ENCODE data around the gene HYDIN. TPM values are rescaled to one million over a fixed set of nuclear protein-coding genes. Genes with fewer than 3 reads are reported as not detected.
"Not testable (repeated sequence)": the region's sequence is repeated elsewhere in the genome, so short reads cannot be mapped to it uniquely, and the experiment has no call there.

Gene HYDIN
- total RNA-seq, 2 donors from 2014 or later: 0.40 TPM; not detected in 1

GRCh38 chr16:70936781-70937525 lies 293.6 kb downstream of the HYDIN start:
- H3K27me3 Mint-ChIP-seq; H3K4me1 Mint-ChIP-seq; ATAC-seq (replicated peaks): not testable (repeated sequence)

GRCh38 chr16:70935325-70935724 lies 295.2 kb downstream of the HYDIN start:
- ATAC-seq (replicated peaks); H3K4me3 Mint-ChIP-seq; H3K27me3 Mint-ChIP-seq; H3K27ac Mint-ChIP-seq; H3K9me3 Mint-ChIP-seq; H3K36me3 Mint-ChIP-seq (ENCODE audit: low read depth); H3K4me1 Mint-ChIP-seq: not testable (repeated sequence)

More at GRCh38 chr16:70936781-70937525, 293.6 kb downstream of the HYDIN start:
- H3K4me3 Mint-ChIP-seq; H3K9me3 Mint-ChIP-seq; H3K36me3 Mint-ChIP-seq (ENCODE audit: low read depth); H3K27ac Mint-ChIP-seq: not testable (repeated sequence)

GRCh38 chr16:70933746-70934145 lies 296.8 kb downstream of the HYDIN start:
- H3K27me3 Mint-ChIP-seq; H3K36me3 Mint-ChIP-seq (ENCODE audit: low read depth); H3K4me3 Mint-ChIP-seq; H3K4me1 Mint-ChIP-seq; ATAC-seq (replicated peaks); H3K27ac Mint-ChIP-seq; H3K9me3 Mint-ChIP-seq: not testable (repeated sequence)

- not testable (repeated sequence) for H3K36me3 Mint-ChIP-seq (ENCODE audit: low read depth); H3K4me1 Mint-ChIP-seq; H3K27me3 Mint-ChIP-seq; H3K4me3 Mint-ChIP-seq; H3K27ac Mint-ChIP-seq; H3K9me3 Mint-ChIP-seq
- ATAC-seq (replicated peaks): peak; percentile 71
Observed at GRCh38 chr16:70930757-70931156, 299.8 kb downstream of the HYDIN start.

GRCh38 chr16:70922164-70922563 lies 308.4 kb downstream of the HYDIN start:
- not testable (repeated sequence) for H3K4me3 Mint-ChIP-seq; H3K9me3 Mint-ChIP-seq; ATAC-seq (replicated peaks); H3K27ac Mint-ChIP-seq; H3K36me3 Mint-ChIP-seq (ENCODE audit: low read depth); H3K4me1 Mint-ChIP-seq; H3K27me3 Mint-ChIP-seq

- not testable (repeated sequence) for ATAC-seq (replicated peaks); H3K4me1 Mint-ChIP-seq; H3K27ac Mint-ChIP-seq; H3K9me3 Mint-ChIP-seq; H3K27me3 Mint-ChIP-seq; H3K36me3 Mint-ChIP-seq (ENCODE audit: low read depth); H3K4me3 Mint-ChIP-seq
Observed at GRCh38 chr16:70920661-70921060, 309.9 kb downstream of the HYDIN start.

- not testable (repeated sequence) for H3K4me1 Mint-ChIP-seq; ATAC-seq (replicated peaks); H3K36me3 Mint-ChIP-seq (ENCODE audit: low read depth); H3K4me3 Mint-ChIP-seq; H3K27me3 Mint-ChIP-seq; H3K9me3 Mint-ChIP-seq; H3K27ac Mint-ChIP-seq
Observed at GRCh38 chr16:70888208-70888607, 342.3 kb downstream of the HYDIN start.

- H3K27ac Mint-ChIP-seq; H3K27me3 Mint-ChIP-seq; H3K36me3 Mint-ChIP-seq (ENCODE audit: low read depth); H3K4me1 Mint-ChIP-seq; ATAC-seq (replicated peaks); H3K4me3 Mint-ChIP-seq; H3K9me3 Mint-ChIP-seq: not testable (repeated sequence)
Observed at GRCh38 chr16:70884652-70885051, 345.9 kb downstream of the HYDIN start.

GRCh38 chr16:70882311-70882710 lies 348.2 kb downstream of the HYDIN start:
- not testable (repeated sequence) for H3K9me3 Mint-ChIP-seq; H3K4me3 Mint-ChIP-seq; H3K27ac Mint-ChIP-seq; H3K36me3 Mint-ChIP-seq (ENCODE audit: low read depth); ATAC-seq (replicated peaks); H3K4me1 Mint-ChIP-seq; H3K27me3 Mint-ChIP-seq

- ATAC-seq (replicated peaks): peak; percentile 46
- H3K27me3 Mint-ChIP-seq; H3K9me3 Mint-ChIP-seq; H3K27ac Mint-ChIP-seq; H3K4me3 Mint-ChIP-seq; H3K36me3 Mint-ChIP-seq (ENCODE audit: low read depth); H3K4me1 Mint-ChIP-seq: not testable (repeated sequence)
Observed at GRCh38 chr16:70877895-70878294, 352.6 kb downstream of the HYDIN start.

GRCh38 chr16:70876442-70876841 lies 354.1 kb downstream of the HYDIN start:
- not testable (repeated sequence) for H3K9me3 Mint-ChIP-seq, H3K27ac Mint-ChIP-seq

GRCh38 chr16:70864698-70865097 lies 365.8 kb downstream of the HYDIN start:
- H3K27me3 Mint-ChIP-seq: not testable (repeated sequence)

More at GRCh38 chr16:70876442-70876841, 354.1 kb downstream of the HYDIN start:
- not testable (repeated sequence) for H3K27me3 Mint-ChIP-seq; H3K36me3 Mint-ChIP-seq (ENCODE audit: low read depth); ATAC-seq (replicated peaks); H3K4me1 Mint-ChIP-seq; H3K4me3 Mint-ChIP-seq

GRCh38 chr16:70861996-70862395 lies 368.5 kb downstream of the HYDIN start:
- H3K27me3 Mint-ChIP-seq; H3K4me1 Mint-ChIP-seq; H3K36me3 Mint-ChIP-seq (ENCODE audit: low read depth); H3K27ac Mint-ChIP-seq; H3K4me3 Mint-ChIP-seq; H3K9me3 Mint-ChIP-seq; ATAC-seq (replicated peaks): not testable (repeated sequence)

More at GRCh38 chr16:70864698-70865097, 365.8 kb downstream of the HYDIN start:
- not testable (repeated sequence) for H3K9me3 Mint-ChIP-seq; H3K4me1 Mint-ChIP-seq; H3K4me3 Mint-ChIP-seq; ATAC-seq (replicated peaks); H3K27ac Mint-ChIP-seq; H3K36me3 Mint-ChIP-seq (ENCODE audit: low read depth)

- ATAC-seq (replicated peaks); H3K36me3 Mint-ChIP-seq (ENCODE audit: low read depth); H3K9me3 Mint-ChIP-seq; H3K4me3 Mint-ChIP-seq; H3K27me3 Mint-ChIP-seq; H3K27ac Mint-ChIP-seq; H3K4me1 Mint-ChIP-seq: not testable (repeated sequence)
Observed at GRCh38 chr16:70851299-70851698, 379.2 kb downstream of the HYDIN start.

GRCh38 chr16:70823498-70824118 lies 406.9 kb downstream of the HYDIN start:
- not testable (repeated sequence) for H3K27me3 Mint-ChIP-seq; H3K36me3 Mint-ChIP-seq (ENCODE audit: low read depth); H3K27ac Mint-ChIP-seq; H3K4me3 Mint-ChIP-seq; H3K4me1 Mint-ChIP-seq; ATAC-seq (replicated peaks); H3K9me3 Mint-ChIP-seq
